AG04449 (cell line): ENCODE measurements around the gene PTBP3.
A peak's percentile ranks its signal among the peaks of the same experiment; 100 is the strongest.

Source experiments
- CTCF ChIA-PET: fragments of 350-600 bp; formaldehyde crosslinking; extraction: SDS; loops from one replicate; lab custom pipeline; 2021; ENCODE audit warnings: antibody characterized with exemption; lab: Yijun Ruan, JAX
- POLR2A ChIA-PET: fragments of 400-600, 350-600 bp; formaldehyde crosslinking; extraction: SDS; loops from one replicate; lab custom pipeline; 2020; ENCODE audit warnings: antibody characterized with exemption, inconsistent platforms; lab: Yijun Ruan, JAX
- DNase-seq: peaks from one replicate; pipeline ENCODE4 v3.0.0-alpha.2; 2010; ENCODE audit warnings: low read depth, low spot score
- H3K4me3 ChIP-seq: 2 replicates; pipeline ENCODE4 v1.5.1; 2011; ENCODE audit warnings: low read depth, mild to moderate bottlenecking, control low read depth, low read length
- CTCF ChIP-seq: IDR thresholded peaks from one replicate; pipeline ENCODE4 v1.5.1; 2011; ENCODE audit warnings: mild to moderate bottlenecking, moderate library complexity, low read length, control low read depth, inconsistent platforms; ENCODE audit not compliant: insufficient read depth; ENCODE audit errors: missing control alignments

Gene PTBP3

GRCh38 chr9:112337547-112337946 lies 4.1 kb upstream of the PTBP3 start:
- DNase-seq = no peak
- H3K4me3 ChIP-seq = no peak overlapping the region
- ChIA-PET POLR2A (no interaction called here), CTCF (interaction anchor here (1.1 to 1.6 kb wide), 2 partner anchors 243 to 247 kb away, joined by 3 to 4 read pairs; no protein-coding TSS in a partner anchor)
- TF ChIP-seq CTCF = no peak

GRCh38 chr9:112334432-112334841 lies 1.0 kb upstream of the PTBP3 start:
- CTCF ChIA-PET = interaction anchor here (0.8 to 1.6 kb wide), 7 partner anchors 8 to 237 kb away, joined by 3 to 14 read pairs (median 5); no protein-coding TSS in a partner anchor
- no peak for TF ChIP-seq CTCF
- DNase-seq = no peak
- peak overlapping the region; percentile 72 for H3K4me3 ChIP-seq
- POLR2A ChIA-PET = interaction anchor here (0.9 kb wide), 1 partner anchor 32 kb away, joined by 3 read pairs; no protein-coding TSS in a partner anchor

GRCh38 chr9:112333639-112334431 lies 416 bp upstream of the PTBP3 start:
- ChIA-PET CTCF (interaction anchor here (0.7 to 1.6 kb wide), 12 partner anchors 9 to 385 kb away, joined by 3 to 6 read pairs (median 3); no protein-coding TSS in a partner anchor), POLR2A (interaction anchor here (1.0 to 1.4 kb wide), 2 partner anchors 46 to 113 kb away, joined by 3 to 4 read pairs; partner anchors contain the start of gene HSDL2)
- peak; percentile 24 for DNase-seq
- peak overlapping the region; percentile 91 for H3K4me3 ChIP-seq
- TF ChIP-seq CTCF = peak; percentile 55

- TF ChIP-seq CTCF = no peak
- ChIA-PET POLR2A (interaction anchor here (1.4 kb wide), 1 partner anchor 48 kb away, joined by 4 read pairs; the partner anchor contains the start of gene HSDL2), CTCF (interaction anchor here (0.8 to 1.6 kb wide), 7 partner anchors 9 to 235 kb away, joined by 3 to 7 read pairs (median 5); no protein-coding TSS in a partner anchor)
- DNase-seq = no peak
- peak overlapping the region; percentile 91 for H3K4me3 ChIP-seq
Observed at GRCh38 chr9:112332674-112332976, 794 bp downstream of the PTBP3 start.

GRCh38 chr9:112332214-112332613 lies 1.2 kb downstream of the PTBP3 start:
- CTCF ChIA-PET = interaction anchor here (0.8 to 1.6 kb wide), 7 partner anchors 9 to 340 kb away, joined by 3 to 7 read pairs (median 4); no protein-coding TSS in a partner anchor
- POLR2A ChIA-PET = interaction anchor here (0.6 to 1.4 kb wide), 2 partner anchors 13 to 48 kb away, joined by 3 to 4 read pairs; partner anchors contain the start of gene HSDL2
- TF ChIP-seq CTCF = no peak
- DNase-seq = no peak
- H3K4me3 ChIP-seq = peak overlapping the region; percentile 91

- DNase-seq = no peak
- no peak for TF ChIP-seq CTCF
- ChIA-PET CTCF (interaction anchor here (0.9 to 1.6 kb wide), 5 partner anchors 8 to 341 kb away, joined by 4 to 7 read pairs (median 5); no protein-coding TSS in a partner anchor), POLR2A (no interaction called here)
- H3K4me3 ChIP-seq = peak overlapping the region; percentile 91
Observed at GRCh38 chr9:112331674-112331952, 1.8 kb downstream of the PTBP3 start.
